AG09319 (cell line): ENCODE results near the gene SUN5.

Experiments used
- DNase-seq: peaks from one replicate; pipeline ENCODE4 v3.0.0-alpha.2; 2010; ENCODE audit warnings: low read depth; ENCODE audit errors: extremely low read depth
- CTCF ChIP-seq: IDR thresholded peaks from 2 replicates; pipeline ENCODE4 v1.5.1; 2011; ENCODE audit warnings: low read depth, mild to moderate bottlenecking, inconsistent platforms, low read length, moderate library complexity

Gene SUN5

GRCh38 chr20:33022289-33022688 lies 18.1 kb upstream of the SUN5 start:
- TF ChIP-seq CTCF: no peak

GRCh38 chr20:33021879-33022278 lies 17.6 kb upstream of the SUN5 start:
- no peak for TF ChIP-seq CTCF
- DNase-seq: no peak

More at GRCh38 chr20:33022289-33022688, 18.1 kb upstream of the SUN5 start:
- no peak for DNase-seq

GRCh38 chr20:33020278-33021161 lies 16.3 kb upstream of the SUN5 start:
- no peak for TF ChIP-seq CTCF
- DNase-seq: no peak

GRCh38 chr20:33019465-33020277 lies 15.4 kb upstream of the SUN5 start:
- DNase-seq: no peak
- no peak for TF ChIP-seq CTCF

GRCh38 chr20:33018169-33018931 lies 14.1 kb upstream of the SUN5 start:
- no peak for DNase-seq
- TF ChIP-seq CTCF: no peak

- no peak for TF ChIP-seq CTCF
- DNase-seq: no peak
These were observed 13.3 kb upstream of the SUN5 start for GRCh38 chr20:33017542-33017941.
